ENCODE data around the gene IGFLR1.

IGFLR1 gene

DNA sequence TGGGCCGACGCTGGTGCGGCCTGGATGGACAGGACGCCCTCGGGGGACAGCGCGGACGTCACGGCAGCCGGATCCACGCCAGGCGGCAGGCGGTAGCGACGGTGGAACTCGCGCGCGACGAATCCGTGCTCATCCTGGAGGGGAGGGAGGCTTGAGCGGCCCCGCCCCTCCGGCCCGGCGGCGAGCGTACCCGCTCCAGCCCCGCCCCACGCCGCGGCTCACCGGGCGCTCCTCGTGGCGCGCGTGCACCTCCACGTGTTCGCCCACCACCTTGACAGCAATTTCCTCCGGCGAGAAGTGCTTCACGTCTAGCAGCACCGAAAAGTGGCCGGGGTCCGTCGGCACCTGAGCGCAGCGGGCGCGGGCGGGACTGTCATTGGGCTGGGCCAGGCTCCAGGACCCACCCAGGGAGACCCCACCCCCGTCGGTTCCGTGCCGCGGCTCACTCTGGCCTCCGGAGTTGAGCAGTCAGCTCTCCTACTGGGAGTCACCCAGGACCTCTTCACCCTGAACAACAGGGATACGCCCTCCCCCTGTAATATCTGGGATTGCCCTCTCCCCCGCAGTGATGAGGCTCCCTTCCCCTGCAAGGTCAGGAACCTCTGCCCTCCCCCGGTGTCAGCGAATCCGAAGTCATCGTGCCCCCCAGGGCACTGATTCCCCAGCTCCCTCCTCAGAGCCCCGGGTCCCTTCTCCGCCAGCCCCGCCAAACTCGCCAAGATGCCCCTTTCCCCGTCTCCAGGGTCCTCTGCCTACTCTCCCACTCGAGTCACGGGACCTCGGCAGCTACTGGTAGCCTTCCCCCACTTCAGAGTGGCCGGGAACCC is 13.5 kb upstream of the IGFLR1 start:
- no peak for DNase-seq (ENCODE audit: low read depth)

DNA sequence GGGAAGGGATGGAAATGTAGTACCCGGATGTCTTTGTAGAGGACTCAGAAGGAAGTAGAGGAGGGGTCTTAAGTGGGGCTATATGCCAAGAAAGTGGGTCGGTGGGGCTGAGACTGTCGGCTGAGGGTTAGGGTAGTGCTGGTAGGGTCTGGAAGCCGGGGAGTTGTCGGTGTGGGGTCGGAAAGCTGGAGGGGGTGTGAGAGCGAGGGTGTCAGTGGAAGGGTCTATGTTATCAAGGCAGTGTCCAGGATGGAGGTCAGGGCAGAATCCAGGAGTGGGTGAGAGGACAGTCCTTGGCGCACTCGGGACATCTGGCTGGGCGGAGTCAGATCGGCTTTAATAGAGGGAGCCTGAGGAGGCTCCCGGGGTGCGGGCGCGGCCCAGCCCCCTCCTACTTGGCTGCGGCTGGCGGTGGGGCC is 12.9 kb upstream of the IGFLR1 start:
- no peak for DNase-seq (ENCODE audit: low read depth)

- no peak for DNase-seq (ENCODE audit: low read depth)
Measured at GRCh38 chr19:35754370-35755130, 12.3 kb upstream of the IGFLR1 start.

DNA sequence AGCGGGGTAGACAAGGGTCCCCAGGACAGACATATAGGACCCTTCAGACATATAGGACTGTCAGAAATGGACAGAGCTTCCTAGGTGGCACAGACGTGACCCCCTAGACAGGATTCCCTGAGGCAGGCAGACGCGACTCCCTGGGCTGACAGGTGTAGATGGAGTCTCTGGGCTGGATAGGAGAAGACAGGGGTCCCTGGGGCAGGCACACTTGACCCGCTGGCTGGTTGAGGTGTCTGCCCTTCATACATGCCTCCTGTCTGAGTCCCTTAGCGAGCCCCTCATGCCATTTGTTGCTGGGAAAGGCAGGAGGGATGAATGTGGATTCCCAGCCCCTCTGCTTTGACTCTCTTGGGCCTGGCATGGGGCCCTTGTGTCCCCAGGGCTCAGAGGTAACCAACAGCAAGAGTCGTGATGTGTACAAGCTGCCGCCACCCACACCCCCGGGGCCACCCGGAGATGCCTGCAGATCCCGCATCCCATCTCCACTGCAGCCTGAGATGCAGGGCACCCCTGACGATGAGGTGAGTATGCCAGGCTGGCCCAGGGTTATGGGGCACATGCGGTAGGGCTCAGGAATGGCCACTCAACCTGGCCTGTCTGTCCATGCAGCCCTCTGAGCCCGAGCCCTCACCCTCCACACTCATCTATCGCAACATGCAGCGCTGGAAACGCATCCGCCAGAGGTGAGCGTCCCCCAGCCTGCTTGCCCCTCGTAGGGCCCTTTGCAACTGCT is 11.6 kb upstream of the IGFLR1 start:
- no peak for DNase-seq (ENCODE audit: low read depth)

DNA sequence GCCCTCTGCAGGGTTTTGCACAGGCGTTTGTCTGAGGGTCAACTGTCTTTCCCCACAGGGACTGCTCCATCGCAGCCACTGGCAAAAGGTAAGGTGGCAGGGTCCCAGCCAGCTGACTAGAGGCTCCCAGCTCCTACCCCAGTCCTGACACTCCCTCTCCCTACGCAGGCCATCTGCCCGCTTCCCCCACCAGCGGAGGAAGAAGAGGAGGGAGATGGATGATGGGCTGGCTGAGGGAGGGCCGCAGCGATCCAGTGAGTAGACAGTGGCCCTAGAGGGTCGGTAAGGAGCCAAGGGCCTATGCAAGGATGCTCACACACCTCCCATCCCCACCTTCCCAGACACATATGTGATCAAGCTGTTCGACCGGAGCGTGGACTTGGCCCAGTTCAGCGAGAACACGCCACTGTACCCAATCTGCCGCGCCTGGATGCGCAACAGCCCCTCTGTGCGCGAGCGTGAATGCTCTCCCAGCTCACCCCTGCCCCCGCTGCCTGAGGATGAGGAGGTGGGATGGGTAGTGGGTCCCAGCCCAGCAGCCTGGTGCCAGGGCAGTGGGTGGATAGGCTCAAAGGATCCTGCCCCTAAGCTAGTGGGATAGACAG is 10.6 kb upstream of the IGFLR1 start:
- no peak for DNase-seq (ENCODE audit: low read depth)

GRCh38 chr19:35751839-35752745 is 9.8 kb upstream of the IGFLR1 start:
- DNase-seq (ENCODE audit: low read depth): no peak

GRCh38 chr19:35750167-35750566 is 7.9 kb upstream of the IGFLR1 start:
- DNase-seq (ENCODE audit: low read depth): no peak

GRCh38 chr19:35748106-35749020 is 6.1 kb upstream of the IGFLR1 start, which contains the start of gene LIN37:
Gene LIN37 (plus strand): TSS chr19:35748576. CDS start chr19:35748725, 149 bp downstream.
- peak; percentile 99 for DNase-seq (ENCODE audit: low read depth)

DNA sequence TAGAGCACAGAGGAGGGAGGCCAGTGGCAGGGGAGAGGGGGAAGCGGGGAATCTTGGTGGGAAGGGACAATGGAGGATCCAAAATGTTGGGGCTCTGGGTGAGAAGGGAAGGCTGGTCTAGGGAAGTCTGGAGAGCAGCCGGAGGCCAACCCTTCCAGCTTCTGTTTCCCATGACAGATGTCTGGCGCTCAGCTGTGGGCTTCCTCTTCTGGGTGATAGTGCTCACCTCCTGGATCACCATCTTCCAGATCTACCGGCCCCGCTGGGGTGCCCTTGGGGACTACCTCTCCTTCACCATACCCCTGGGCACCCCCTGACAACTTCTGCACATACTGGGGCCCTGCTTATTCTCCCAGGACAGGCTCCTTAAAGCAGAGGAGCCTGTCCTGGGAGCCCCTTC is 4.3 kb upstream of the IGFLR1 start:
- DNase-seq (ENCODE audit: low read depth): no peak

DNA sequence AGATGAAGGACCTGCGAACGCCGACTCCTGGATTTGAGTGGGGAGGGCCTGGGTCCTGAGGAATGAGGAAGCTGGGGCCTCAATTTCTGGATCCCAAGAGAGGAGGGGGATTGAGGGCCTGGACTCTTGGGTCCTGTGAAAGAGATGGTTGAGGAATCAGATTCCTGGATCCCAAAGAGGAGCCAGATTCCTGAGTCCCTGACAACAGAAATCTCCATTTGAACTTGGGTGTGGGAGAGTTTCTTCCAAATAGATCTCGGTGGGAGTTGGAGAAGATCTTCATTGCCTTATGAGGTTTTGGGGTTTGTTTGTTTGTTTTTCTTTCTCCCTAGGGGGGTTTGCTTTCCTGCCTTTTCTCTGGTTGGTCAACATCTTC is 3.8 kb upstream of the IGFLR1 start:
- DNase-seq (ENCODE audit: low read depth): no peak

DNA sequence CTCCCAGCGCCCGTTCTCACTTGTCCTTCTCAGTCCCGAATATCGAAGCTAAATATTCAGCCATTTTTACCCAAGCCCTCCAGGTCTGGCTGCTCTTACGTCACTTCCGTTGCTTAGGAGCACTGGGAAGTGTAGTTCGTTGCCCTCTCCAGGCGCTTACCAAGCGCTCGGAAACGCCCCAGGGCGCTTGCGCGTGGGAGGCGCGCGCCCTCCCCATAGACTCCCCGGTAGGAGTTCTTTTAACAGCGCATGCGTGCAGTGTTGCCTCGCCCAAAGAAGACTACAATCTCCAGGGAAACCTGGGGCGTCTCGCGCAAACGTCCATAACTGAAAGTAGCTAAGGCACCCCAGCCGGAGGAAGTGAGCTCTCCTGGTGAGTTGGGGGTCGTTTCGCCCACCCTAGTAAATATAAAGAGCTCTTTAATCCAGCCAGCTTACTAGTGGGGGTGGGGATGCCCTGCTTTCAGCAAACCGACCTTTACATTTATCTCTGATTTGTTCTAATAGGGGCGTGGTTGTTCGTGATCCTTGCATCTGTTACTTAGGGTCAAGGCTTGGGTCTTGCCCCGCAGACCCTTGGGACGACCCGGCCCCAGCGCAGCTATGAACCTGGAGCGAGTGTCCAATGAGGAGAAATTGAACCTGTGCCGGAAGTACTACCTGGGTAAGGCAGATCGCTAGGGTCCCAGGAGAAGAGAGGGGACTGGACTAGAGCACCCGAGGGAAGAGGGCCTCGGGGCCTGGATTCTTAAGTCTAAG is 3.3 kb upstream of the IGFLR1 start, which contains the start of the genes PSENEN and U2AF1L4:
TSS of gene PSENEN (plus strand) at position 324 of the 759 bp plus-strand sequence. CDS start at position 604, 280 bp downstream.
TSS of gene U2AF1L4 (minus strand) at position 91 of the 759 bp plus-strand sequence. CDS start at position 64, 27 bp downstream.
- DNase-seq (ENCODE audit: low read depth): peak; percentile 99

- DNase-seq (ENCODE audit: low read depth): peak; percentile 91
Measured at GRCh38 chr19:35744430-35745327, 2.4 kb upstream of the IGFLR1 start.

DNA sequence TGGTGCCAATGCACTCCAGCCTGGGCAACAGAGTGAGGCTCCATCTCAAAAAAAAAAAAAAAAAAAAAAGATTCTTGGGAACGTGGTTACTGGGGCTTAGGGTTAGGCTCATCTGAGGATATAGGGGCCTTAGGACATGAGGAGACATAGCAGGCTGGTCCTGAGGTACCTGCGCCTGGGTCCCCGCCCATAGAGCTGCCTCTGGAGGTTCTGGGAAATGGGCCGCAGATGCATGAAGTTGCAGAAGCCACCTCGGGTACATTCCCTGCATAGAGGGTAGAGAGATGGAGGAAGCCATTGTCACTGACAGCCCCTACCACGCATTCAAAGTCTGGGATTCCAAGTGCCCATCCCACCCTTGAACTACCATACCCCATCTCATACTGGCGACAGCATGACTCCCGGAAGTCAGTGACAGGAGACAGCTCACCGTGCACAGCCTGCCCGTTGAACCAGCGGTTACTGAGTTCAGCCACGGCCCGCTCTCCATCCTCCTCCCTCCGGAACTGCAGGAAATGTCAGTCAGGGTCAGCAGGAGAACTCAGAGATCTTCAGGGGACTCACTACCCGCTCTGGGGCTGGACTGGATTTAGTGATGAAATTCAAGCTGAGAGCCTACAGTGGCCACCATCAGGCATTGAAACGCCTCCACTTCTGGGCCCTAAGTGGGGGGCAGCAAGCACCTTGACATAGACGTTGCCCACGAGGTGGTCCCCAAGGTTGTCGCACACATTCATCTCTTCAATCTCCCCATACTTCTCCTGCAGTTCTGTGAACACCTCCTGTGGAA is 1.6 kb upstream of the IGFLR1 start:
- no peak for DNase-seq (ENCODE audit: low read depth)

DNA sequence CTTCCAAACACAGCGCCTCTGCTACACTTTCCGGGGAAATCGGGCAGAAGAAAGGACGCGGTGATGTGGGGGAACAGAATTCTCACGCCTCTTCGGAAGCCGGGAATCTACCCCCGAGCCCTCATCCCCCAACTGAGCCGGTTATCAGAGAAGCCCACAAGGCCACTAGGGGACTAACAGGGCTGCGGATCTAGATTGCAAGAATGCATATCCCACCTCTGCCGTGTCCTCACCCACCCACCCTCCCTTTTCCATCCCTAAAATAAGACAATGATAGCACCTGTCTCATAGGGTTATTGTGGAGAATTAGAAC is 1.1 kb downstream of the IGFLR1 start:
- DNase-seq (ENCODE audit: low read depth): no peak

- peak; percentile 90 for DNase-seq (ENCODE audit: low read depth)
Measured at GRCh38 chr19:35740423-35741202, 1.6 kb downstream of the IGFLR1 start.

DNA sequence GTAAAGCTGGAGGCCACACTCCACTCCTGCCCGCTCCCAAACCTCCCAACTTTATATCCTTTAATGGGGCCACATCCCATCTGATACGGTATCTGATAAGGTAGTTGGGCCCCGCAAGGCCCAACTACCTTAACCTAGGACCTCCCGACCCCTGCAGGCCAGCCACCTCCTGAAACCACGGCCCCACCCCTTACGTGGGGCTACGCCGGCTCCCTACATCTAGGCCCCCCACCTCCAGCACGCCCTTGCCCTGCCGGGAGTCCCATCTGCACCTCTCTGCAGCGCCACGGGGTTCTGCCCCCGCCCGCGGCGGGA is 2.2 kb downstream of the IGFLR1 start:
- no peak for DNase-seq (ENCODE audit: low read depth)
